Urinary bladder (tissue), 4 donors: ENCODE results near the gene REXO4. TPM values are rescaled to one million over a fixed set of nuclear protein-coding genes. Genes with fewer than 3 reads are reported as not detected.

ENCODE experiments used
- DNase-seq: peaks from one replicate; pipeline ENCODE4 v3.0.0-alpha.2; 2015; ENCODE audit errors: extremely low spot score
- H3K27ac ChIP-seq: one replicate; pipeline ENCODE4 v1.5.1; 2013; ENCODE audit warnings: low read depth, mild to moderate bottlenecking, moderate library complexity
- H3K36me3 ChIP-seq: one replicate; pipeline ENCODE4 v1.6.1; 2013; ENCODE audit warnings: mild to moderate bottlenecking, moderate library complexity; ENCODE audit not compliant: insufficient read depth
- H3K4me1 ChIP-seq: one replicate; pipeline ENCODE4 v1.6.1; 2013; ENCODE audit warnings: mild to moderate bottlenecking, moderate library complexity; ENCODE audit not compliant: insufficient read depth
- H3K4me3 ChIP-seq: one replicate; pipeline ENCODE4 v1.5.1; 2013; ENCODE audit warnings: low read depth, low read length
- WGBS: extraction: QIAGEN DNeasy Blood & Tissue Kit; methylation state at CpG from one replicate; pipeline ENCODE4 v1.1.7; 2013; 5-methylcytosine and 5-hydroxymethylcytosine counted together
- polyA plus RNA-seq: library from polyadenylated mRNA; stranded (reverse); fragments of 200-250 nt; gene quantifications from one replicate; pipeline ENCODE4 v1.2.3, GENCODE V29; 2013
- total RNA-seq: library from RNA; depleted of rRNA; stranded (reverse); fragments of >200 nt; gene quantifications from one replicate; pipeline ENCODE4 v1.2.3, GENCODE V29; 2014
- donor health status: healthy with polysubstance abuse.
- donor health status: healthy.

The REXO4 gene
- total and polyA plus RNA-seq, 2 donors: 8.5 to 21.5 TPM

DNA sequence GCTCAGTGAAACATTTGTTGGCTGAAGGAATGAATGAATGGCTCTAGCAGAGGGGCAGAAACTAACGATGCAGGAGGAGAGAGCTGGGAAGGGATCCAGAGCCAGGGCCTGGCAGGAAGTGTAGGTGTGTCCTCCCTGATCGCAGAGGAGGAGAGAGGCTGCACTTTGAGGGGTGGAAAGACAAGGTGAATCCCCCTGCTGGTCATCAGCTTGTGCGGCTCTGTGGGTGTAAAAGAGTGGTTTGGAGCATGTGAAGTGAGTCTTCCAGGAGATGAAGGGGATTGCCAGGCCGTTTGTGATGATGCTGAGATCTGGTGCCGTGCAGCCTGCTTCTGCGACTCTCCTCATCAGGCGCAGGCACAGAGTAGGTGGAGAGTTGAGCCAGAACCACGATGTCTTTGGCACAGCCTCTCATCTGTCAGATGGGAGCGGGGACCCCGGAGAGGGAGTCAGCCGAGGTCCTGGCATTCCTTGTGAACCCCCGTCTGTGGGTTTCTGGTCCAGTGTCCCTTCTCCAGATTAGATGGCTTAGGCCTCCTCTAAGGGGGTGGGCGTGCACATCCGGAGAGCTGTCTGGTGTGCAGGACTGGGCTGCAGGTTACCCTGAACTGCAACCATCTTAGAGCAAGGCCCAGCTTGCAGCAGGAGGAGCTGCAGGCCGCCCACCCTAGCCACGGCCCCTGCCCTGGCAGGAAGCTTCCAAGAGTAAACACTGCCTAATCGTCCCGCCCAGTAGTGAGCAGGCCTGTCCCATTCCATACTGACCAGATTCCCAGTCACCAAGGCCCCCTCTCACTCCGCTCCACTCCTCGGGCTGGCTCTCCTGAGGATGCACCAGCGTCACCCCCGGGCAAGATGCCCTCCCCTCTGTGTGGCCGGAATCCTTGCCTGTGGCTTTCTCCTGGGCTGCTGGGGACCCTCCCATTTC is 4.1 kb upstream of the REXO4 start, which contains the start of gene ADAMTS13:
Gene ADAMTS13 (plus strand): TSS at position 753 of the 928 bp plus-strand sequence. CDS start 77 bp downstream, at position 830.
- no peaks in the 10 kb centered on the region for H3K36me3 ChIP-seq
- no peak within 1 kb of the TSS for H3K27ac ChIP-seq
- H3K4me3 ChIP-seq: no peak within 1 kb of the TSS
- no peaks in the 10 kb centered on the region for H3K4me1 ChIP-seq
- WGBS: 38% methylated on average over 23 of the region's 23 CpGs
- DNase-seq: no peak

DNA sequence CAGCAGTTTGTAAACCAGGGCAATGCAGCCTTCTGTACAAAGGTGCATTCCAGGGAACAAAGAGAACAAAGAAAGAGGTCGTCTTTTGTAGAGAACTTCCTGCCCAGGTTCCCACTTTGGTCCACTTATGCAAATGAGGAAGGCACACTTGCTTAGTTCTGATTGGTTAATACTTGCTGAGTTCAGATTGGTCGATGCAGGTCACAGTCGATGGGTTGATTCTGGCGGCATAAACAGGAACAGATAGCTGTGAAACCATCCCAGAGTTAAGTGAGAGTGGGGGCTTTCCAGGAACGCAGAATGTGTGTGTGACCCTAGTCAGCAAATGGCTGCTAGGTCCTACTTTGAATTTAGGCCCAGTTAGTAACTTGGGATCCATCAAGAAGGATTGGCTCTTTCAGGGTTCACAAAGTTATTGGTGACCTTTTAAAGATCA is 2.6 kb upstream of the REXO4 start:
- no peak for DNase-seq
- Histone ChIP-seq H3K4me3 (no peak overlapping the region), H3K36me3 (no peaks in the 10 kb centered on the region), H3K4me1 (no peaks in the 10 kb centered on the region), H3K27ac (no peak overlapping the region)
- 62% methylated on average over 5 of the region's 5 CpGs for WGBS

DNA sequence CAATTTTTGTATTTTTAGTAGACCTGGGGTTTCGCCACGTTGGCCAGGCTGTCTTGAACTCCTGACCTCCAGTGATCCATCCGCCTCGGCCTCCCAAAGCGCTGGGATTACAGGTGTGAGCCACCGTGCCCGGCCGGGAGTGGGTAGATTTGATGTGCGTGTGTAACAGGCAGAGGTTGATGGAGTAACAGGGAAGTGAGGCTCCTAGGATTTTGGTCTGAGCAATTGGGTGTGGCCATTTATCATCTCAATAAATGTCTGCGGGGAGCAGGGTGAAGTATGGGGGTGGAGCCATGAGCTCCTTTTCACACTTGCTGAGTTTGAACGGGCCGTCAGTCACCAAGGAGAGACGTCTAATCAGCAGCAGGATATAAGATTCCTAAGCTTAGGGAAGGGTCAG is 1.2 kb upstream of the REXO4 start:
- no peak overlapping the region for H3K27ac ChIP-seq
- H3K4me3 ChIP-seq: no peak overlapping the region
- 57% methylated on average over 13 of the region's 13 CpGs for WGBS

DNA sequence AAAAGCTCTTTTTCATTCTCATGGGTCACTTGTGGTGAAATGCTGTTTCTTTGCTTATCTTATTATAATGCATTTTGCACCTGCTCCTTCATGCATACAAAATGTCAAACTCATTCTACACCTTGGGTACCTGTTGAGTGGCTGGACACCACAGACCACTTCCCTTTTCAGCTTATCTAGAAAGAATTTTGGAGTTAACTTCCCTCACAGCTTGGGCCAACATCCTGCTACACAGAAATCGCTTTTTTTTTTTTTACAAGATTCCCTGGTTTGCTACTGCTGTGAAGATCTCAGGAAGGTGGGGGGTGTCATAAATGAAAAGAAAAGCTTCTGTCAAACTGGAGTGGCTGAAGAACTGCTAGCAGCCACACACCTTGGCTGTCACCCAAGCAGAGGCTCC is 2.6 kb downstream of the REXO4 start:
- Histone ChIP-seq H3K36me3 (no peaks in the 10 kb centered on the region), H3K27ac (no peak overlapping the region), H3K4me3 (no peak overlapping the region), H3K4me1 (no peaks in the 10 kb centered on the region)
- no peak for DNase-seq
- WGBS: 69% methylated on average over 1 of the region's 1 CpG

More for the DNA sequence above, 1.2 kb upstream of the REXO4 start:
- no peaks in the 10 kb centered on the region for H3K36me3 ChIP-seq
- H3K4me1 ChIP-seq: no peaks in the 10 kb centered on the region
- DNase-seq: no peak

DNA sequence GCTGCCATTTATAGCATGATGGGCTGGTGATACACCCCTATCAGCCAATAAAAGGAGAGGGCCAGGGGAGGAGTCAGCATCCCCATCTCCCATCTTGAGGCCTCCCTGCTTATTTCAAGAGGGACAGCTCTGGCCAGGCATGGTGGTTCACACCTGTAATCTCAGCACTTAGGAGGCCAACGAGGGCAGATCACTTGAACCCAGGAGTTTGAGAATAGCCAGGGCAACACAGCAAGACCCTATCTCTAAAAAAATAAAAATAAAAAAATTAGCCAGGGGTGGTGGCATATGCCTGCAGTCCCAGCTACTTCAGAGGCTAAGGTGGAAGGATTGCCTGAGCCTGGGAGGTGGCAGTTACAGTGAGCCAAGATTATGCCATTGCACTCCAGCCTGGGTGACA is 9.8 kb downstream of the REXO4 start:
- DNase-seq: no peak
- Histone ChIP-seq H3K36me3 (peaks cover 5% of the 10 kb centered on the region), H3K27ac (no peak overlapping the region), H3K4me3 (no peak overlapping the region), H3K4me1 (no peaks in the 10 kb centered on the region)
- WGBS: 98% methylated on average over 1 of the region's 1 CpG

DNA sequence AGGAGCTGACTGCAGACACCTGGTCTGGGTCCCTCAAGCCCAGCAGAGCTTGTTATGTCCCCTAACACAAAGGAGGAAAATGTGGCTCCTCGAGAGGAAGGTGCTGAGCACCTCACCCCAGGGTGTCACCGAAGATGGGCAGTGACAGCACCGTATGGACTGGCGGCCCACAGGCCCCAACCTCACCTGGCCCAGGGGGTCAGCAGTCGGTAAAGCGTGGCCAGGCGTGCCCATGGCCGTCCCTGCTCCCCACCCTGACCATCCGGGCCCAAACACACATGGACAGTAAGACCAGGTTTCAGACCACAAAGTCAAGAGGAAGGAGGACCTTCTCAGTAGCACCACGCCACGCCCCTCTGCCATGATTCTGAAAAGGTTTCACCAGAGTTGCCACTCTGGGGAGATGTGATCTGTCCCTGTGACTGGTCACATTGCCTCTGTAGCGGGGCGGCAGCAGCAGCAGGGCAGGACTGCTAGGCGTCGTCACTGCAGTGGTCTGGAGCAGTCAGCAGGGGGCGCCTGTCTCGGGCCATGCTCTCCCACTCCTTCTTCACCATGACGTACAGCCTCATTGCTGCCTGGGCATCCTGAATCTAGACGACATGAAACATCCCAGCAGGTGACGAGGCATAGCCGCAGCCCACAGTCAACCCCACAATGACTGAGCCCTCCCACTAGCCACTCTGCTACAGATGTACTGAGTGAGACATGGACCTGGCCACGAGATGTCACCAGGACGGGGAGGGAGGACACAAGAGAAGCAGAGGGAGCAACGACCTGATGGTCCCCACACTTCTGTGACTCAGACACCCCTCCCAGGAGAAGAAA is 11.1 kb downstream of the REXO4 start:
- H3K4me3 ChIP-seq: no peak overlapping the region
- no peak overlapping the region for H3K27ac ChIP-seq
- WGBS: 54% methylated on average over 24 of the region's 24 CpGs
- DNase-seq: no peak
- no peaks in the 10 kb centered on the region for H3K4me1 ChIP-seq
- H3K36me3 ChIP-seq: peaks cover 5% of the 10 kb centered on the region

DNA sequence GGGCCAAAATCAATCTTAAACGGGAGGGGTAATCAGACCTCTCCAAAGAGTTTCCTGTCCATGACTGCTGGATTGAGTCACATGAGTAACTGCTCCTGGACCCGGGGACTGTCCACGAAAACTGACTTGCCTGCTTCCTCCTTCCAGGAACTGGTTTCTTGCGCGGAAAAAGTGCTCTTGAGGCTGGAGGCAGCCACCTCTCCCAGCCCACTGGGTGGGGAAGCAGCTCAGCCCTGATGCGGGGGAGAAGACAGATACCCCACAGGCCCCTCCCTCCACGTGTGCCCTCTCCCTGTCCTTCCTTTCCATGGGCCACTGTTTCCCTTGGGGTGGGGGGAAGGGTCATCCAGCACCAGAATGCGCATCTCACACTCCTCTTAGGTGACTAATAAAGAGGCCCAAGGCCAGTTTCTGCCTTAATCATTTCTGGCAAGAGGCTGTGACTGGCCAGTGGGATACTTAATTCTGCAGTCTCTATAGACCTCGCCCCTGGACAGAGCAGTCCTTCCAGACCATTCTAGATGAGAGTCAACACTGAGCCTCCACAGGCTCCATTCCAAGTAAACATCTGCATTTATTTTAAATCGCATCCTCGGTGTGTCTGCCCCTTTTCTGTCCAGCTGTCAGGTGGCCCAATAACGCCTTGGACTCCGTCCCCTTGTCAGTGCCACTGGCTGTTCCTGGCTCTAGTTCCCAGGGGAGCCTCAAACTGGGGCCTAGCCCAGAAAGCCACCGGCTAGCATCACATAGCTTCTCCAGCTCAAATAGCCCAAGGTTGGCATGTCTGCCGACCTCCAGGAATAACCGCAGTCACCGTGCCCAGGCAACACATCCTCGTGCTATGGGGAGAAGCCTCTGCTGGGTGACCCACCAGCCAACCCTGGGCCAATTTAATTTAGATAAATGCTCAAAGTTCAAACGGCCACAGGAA is 12.0 kb downstream of the REXO4 start:
- H3K4me3 ChIP-seq: no peak overlapping the region
- peaks cover 5% of the 10 kb centered on the region for H3K36me3 ChIP-seq
- no peak overlapping the region for H3K27ac ChIP-seq
- no peaks in the 10 kb centered on the region for H3K4me1 ChIP-seq
- WGBS: 79% methylated on average over 19 of the region's 19 CpGs
- DNase-seq: no peak

DNA sequence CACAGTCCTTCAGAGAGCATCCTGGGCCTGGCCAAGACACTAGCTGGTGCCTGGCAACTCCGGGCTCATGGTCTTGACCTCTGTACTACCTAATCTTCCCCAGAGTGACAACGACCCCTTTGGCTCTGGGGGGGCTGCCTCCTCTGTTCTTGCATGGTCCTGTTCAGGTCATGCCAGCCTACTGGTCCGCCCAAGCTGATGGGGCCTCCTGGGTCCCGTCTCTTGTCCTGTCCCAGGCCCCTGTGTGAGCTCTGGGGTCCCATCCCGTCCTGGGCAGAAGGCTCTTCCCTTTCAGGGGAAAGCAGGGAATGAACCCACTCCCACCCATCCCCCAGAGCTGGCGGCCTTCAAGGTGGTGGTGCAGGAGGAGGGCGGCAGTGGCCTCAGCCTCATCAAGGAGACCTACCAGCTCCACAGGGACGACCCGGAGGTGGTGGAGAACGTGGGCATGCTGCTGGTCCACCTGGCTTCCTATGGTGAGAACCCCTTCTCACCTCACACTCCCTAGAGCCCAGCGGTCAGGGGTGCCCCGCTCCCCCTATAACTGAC is 13.3 kb downstream of the REXO4 start:
- Histone ChIP-seq H3K4me3 (no peak overlapping the region), H3K36me3 (peaks cover 4% of the 10 kb centered on the region), H3K27ac (no peak overlapping the region), H3K4me1 (no peaks in the 10 kb centered on the region)
- WGBS: 90% methylated on average over 12 of the region's 12 CpGs
- DNase-seq: no peak

DNA sequence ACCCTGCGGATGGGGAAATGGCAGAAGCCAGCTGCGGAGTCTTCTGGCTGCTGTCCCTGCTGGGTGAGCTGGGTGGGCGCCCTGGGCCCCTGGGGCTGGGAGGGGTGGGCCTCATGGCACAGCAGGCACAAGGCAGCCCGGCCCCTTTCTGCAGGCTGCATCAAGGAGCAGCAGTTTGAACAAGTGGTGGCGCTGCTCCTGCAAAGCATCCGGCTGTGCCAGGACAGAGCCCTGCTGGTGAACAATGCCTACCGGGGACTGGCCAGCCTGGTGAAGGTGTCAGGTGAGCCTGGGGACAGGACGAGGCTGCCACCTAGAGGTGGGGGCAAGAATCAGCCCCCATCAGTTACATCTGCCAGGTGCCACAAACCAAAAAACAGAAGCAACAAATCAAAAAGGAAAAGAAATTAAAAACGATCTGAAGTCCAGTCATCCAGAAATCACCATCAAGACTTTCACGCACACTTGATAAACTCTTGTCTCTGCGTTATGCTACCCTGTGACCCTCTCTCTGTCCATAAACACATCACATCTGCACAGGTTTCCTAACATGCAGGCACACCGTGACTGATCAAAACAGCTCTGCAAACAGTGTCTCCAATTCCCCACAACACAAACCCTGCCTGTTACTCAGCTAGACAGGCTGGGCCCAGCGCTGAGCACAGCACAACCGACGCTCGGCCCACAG is 13.9 kb downstream of the REXO4 start:
- Histone ChIP-seq H3K27ac (no peak overlapping the region), H3K4me3 (no peak overlapping the region), H3K36me3 (peaks cover 4% of the 10 kb centered on the region), H3K4me1 (no peaks in the 10 kb centered on the region)
- WGBS: 82% methylated on average over 16 of the region's 16 CpGs
- DNase-seq: no peak

DNA sequence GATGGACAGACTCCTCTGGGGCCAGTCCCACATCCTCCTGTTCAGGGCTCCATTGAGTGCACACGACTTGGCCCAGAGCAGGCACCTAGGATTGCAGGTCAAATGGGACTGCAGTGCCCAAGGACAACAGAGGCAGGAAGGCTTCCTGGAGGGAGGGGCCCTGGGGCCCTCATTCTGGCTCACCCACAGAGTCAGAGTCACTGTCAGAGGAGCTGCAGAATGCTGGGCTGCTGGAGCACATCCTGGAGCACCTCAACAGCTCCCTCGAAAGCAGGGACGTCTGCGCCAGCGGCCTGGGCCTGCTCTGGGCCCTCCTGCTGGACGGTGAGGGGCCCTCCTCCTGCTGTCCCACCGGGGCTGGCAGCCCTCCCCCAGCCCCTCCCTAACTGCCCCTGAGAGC is 15.1 kb downstream of the REXO4 start:
- 68% methylated on average over 7 of the region's 7 CpGs for WGBS
- DNase-seq: no peak
- Histone ChIP-seq H3K27ac (no peak overlapping the region), H3K4me3 (no peak overlapping the region), H3K36me3 (peaks cover 2% of the 10 kb centered on the region), H3K4me1 (no peaks in the 10 kb centered on the region)

DNA sequence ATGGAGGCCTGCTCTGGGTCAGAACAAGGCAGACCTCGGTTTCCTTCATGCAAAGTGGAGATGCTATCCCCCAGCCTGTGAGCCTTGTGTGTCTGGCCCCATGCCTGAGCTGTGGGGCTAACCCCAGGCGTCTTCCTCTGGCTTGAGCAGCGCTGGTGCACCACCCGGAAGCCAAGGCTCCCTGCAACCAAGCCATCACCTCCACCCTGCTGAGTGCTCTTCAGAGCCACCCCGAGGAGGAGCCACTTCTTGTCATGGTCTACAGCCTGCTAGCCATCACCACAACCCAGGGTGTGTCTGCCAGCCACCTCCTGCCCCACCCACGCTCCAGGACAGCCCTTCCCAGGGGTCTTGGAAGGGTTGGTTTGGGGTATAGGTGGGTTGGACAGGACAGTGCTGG is 16.2 kb downstream of the REXO4 start:
- Histone ChIP-seq H3K36me3 (peaks cover 2% of the 10 kb centered on the region), H3K27ac (no peak overlapping the region), H3K4me1 (no peaks in the 10 kb centered on the region), H3K4me3 (no peak overlapping the region)
- DNase-seq: no peak
- WGBS: 86% methylated on average over 6 of the region's 6 CpGs

DNA sequence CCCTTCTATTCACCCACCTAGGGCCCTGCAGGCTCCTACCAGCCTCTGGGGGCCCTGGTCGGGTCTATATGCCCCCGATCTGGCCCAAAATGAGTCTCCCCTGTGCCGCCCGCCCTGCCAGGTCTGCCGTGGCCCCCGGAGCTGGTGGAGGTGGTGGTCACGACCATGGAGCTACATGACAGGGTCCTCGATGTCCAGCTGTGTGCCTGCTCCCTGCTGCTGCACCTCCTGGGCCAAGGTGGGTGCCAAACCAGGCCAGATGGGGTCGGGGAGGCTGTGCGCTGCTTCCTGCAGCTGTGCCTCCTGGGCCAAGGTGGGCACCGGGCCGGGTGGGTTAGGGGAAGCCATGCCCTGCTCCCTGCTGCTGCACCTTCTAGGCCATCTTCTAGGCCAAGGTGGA is 17.5 kb downstream of the REXO4 start:
- H3K27ac ChIP-seq: no peak overlapping the region
- H3K36me3 ChIP-seq: peaks cover 2% of the 10 kb centered on the region
- no peaks in the 10 kb centered on the region for H3K4me1 ChIP-seq
- WGBS: 91% methylated on average over 12 of the region's 12 CpGs
- H3K4me3 ChIP-seq: no peak overlapping the region
- no peak for DNase-seq
